GM23248 (cell line): Measurements from ENCODE around the gene IQSEC3.

ENCODE experiments used
- EZH2 ChIP-seq: fragments of 200-600 bp; sonication (generic); IDR thresholded peaks from 2 replicates; pipeline ENCODE4 v1.6.1; 2018; ENCODE audit warnings: antibody characterized with exemption, mild to moderate bottlenecking; ENCODE audit not compliant: insufficient read depth, poor library complexity, severe bottlenecking
- EZH2phosphoT487 ChIP-seq: fragments of 200-600 bp; sonication (generic); IDR thresholded peaks from 2 replicates; pipeline ENCODE4 v1.6.1; 2018; ENCODE audit warnings: antibody characterized with exemption, moderate library complexity, mild to moderate bottlenecking, low read depth; ENCODE audit not compliant: insufficient read depth

DNA sequence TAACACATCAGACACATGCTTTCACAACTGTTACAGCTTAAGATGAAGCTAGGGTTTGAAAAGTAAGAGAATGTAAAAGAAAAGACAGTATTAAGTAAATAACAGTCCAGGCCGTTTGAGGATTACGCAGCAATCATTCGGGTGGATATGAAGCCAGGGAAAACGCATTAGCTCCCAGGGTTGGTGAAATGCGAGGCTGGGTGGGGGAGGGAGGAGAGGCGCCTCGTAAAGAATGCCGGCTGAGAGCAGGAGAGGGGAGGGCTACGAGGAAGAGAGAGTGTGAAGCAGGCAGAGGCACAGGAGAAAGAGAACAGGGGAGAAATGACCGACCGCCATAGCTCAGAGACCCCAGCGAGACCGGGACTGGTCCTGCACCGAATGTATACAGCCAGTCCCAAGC lies 73.0 kb downstream of the IQSEC3 start:
- TF ChIP-seq EZH2, result no peak
- TF ChIP-seq EZH2phosphoT487, result no peak
